ENCODE data around the gene ASPHD1.

DNA sequence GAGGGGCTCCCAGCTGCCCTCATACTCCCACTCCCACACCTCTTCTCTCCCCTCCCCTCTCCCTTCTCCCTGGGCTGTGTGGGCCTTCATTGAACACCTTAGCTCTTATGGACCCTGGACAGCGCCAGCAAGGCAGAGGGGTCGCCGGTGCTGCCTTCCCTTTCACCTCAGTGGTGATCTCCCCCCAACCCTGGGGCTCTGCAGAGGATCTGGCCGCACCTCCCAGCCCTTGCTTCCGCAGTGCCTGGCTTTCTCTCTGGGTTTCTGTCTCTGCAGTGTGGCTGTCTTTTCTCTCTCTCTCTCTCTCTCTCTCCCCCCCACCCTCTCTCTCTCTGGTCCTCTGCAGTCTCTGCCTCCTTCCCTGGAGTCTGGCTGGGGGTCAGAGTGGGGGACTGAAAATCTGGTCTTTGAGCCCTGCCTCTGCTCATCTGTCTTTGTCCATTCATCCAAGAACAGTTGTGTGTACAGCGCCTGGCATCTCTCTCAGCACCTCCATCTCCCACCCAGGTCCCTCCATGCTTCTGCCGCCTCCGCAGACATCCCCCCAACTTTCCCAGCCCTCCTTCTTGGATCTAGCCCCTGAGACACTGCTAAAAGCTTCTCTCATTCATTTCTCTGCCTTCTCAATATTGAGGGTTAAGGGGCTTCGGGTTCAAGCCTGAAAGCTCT is 2.0 kb upstream of the ASPHD1 start:
- TF ChIP-seq POLR2AphosphoS5 (IDR thresholded peaks at IDR 0.05) (no peak), POLR2A (IDR thresholded peaks at IDR 0.05) (no peak), EP300 (IDR thresholded peaks at IDR 0.05; ENCODE audit: low read depth) (no peak)
- TF ChIP-seq, protein P1, sequence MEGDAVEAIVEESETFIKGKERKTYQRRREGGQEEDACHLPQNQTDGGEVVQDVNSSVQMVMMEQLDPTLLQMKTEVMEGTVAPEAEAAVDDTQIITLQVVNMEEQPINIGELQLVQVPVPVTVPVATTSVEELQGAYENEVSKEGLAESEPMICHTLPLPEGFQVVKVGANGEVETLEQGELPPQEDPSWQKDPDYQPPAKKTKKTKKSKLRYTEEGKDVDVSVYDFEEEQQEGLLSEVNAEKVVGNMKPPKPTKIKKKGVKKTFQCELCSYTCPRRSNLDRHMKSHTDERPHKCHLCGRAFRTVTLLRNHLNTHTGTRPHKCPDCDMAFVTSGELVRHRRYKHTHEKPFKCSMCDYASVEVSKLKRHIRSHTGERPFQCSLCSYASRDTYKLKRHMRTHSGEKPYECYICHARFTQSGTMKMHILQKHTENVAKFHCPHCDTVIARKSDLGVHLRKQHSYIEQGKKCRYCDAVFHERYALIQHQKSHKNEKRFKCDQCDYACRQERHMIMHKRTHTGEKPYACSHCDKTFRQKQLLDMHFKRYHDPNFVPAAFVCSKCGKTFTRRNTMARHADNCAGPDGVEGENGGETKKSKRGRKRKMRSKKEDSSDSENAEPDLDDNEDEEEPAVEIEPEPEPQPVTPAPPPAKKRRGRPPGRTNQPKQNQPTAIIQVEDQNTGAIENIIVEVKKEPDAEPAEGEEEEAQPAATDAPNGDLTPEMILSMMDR (IDR thresholded peaks at IDR 0.05) = no peak

Measured in transverse colon (tissue), 4 donors.